HG02943 (cell line): ENCODE results near the gene PCDHGB1.
"Not testable (repeated sequence)": the region's sequence is repeated elsewhere in the genome, so short reads cannot be mapped to it uniquely, and the experiment has no call there.

Experiments used
- ATAC-seq: cut with Tn5 transposase; IDR thresholded peaks from one replicate; pipeline ENCODE4 v1.9.1; 2021; ENCODE audit warnings: mild to moderate bottlenecking, low read depth, moderate library complexity; ENCODE audit not compliant: unreplicated experiment

The PCDHGB1 gene

DNA sequence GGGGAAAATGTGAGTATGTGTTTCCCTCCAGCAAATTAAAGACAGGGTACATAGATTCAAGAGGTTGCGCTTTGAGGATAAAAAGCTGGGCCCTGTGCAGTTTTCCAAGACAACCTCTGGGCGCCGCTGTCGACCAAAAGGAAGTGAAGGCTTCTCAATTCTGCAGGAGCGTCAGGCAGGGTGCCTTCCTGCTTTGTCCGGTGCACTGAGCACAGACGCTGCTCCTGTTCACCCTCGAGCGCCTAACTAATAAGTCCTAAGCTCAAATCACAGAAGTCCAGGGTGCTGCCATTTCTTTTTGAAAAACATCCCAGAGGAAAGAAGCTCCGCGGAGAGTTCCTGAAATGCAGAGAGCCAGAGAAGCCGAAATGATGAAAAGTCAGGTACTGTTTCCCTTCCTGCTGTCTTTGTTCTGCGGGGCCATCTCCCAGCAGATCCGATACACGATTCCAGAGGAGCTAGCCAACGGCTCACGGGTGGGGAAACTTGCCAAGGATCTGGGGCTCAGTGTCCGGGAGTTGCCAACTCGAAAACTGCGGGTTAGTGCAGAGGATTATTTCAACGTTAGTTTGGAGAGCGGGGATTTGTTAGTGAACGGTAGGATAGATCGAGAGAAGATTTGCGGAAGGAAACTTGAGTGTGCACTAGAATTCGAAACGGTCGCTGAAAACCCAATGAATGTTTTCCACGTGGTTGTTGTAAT, at the start of gene PCDHGB1:
Gene PCDHGB1, plus strand, starts transcription at position 183 of the 703 bp plus-strand sequence. Its CDS starts 162 bp downstream, at position 345.
- no peak for ATAC-seq

GRCh38 chr5:141303756-141304155, 46.1 kb upstream of the PCDHGB1 start, which contains the start of gene SLC25A2:
Gene SLC25A2 (minus strand): TSS chr5:141304049. CDS start chr5:141303865, 184 bp downstream.
- no peak for ATAC-seq

DNA sequence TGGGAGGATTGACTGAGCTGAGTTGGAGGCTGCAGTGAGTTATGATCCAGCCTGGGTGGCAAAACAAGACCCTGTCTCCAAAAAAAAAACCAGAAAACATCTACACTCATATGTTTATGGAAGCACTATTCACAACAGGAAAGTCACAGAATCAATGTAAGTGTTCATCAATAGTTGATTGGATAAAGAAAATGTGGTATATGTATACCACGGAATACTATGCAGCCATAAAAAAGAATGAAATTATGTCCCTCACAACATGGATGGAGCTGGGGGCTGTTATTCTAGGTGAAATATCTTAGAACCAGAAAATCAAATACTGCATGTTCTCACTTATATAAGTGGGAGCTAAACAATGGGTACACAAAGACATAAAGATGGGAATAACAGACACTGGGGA, 43.3 kb upstream of the PCDHGB1 start:
- no peak for ATAC-seq

- ATAC-seq, result no peak
These were observed 36.2 kb upstream of the PCDHGB1 start for GRCh38 chr5:141313711-141314110.

- not testable (repeated sequence) for ATAC-seq
These were observed 32.9 kb upstream of the PCDHGB1 start for GRCh38 chr5:141316963-141317362.

- no peak for ATAC-seq
These were observed 30.7 kb upstream of the PCDHGB1 start for GRCh38 chr5:141319202-141319601.

- ATAC-seq, result no peak
These were observed 30.2 kb upstream of the PCDHGB1 start for GRCh38 chr5:141319699-141320098.

DNA sequence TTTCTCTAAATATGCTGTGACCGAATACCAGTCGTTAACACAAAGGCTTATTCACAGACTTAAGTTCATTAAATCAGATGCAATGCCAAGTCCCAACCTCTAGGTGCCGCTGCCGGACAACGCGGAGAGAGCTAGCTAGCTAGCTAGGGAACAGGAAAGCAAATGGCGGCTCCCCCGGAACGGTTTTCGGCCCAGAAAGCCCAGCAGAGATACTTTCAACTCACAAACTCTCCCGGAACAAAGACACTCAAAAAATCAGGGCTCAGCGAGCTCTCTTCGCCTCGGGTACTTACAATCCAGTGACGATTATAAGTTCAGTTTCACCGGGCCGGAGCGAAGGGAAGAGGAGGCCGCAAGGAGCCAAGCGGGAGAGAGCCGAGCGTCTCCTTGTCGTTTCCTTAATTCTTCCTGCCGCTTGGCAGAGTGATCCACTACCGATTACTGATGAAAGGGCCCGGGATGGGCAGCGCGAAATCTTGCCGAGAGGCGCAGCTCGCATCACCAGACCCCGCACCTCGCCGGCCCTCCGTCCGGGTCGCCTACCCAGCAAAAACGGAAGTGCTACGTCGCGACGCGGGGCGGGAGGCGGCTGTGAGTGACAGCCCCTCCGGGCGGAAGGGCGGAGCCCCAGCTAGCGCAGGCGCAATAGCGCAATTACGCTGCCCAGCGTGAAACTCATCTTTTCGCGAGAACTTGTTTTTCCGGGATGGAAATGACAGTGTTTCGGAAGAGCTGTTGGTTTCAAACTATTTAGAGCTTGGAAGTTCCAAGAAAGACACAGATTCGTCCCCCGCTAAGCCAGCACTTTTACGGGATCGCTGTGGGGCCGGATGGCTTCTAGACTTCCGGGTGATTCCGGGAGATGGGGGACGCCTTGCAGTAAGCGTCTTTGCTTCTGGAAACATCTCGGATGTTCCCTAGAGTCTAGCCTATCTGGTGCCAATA, 29.4 kb upstream of the PCDHGB1 start, which contains the start of gene TAF7:
Gene TAF7, minus strand, starts transcription at position 560 of the 945 bp plus-strand sequence. CDS start 740 bp downstream, outside the sequence.
- peak; percentile 95 for ATAC-seq

DNA sequence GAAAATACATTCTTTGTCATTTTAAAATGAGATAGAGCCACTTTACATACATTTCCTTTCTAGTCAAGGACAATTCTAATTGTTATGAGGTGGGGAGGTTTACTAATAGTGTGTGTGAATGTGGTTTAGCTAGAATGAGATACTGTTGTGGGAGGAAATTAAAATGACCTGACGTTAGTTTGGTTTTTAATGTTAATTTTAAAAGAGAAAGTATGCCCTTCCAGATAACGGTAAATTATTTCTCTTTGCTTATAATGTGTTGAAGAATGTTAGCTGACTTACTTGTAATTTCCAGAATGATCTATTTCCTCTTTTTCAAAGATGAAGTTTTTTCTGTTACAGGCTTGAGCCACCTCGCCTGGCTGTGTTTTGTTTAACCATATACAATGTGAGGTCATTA, 27.6 kb upstream of the PCDHGB1 start:
- no peak for ATAC-seq

- peak; percentile 80 for ATAC-seq
These were observed 23.6 kb upstream of the PCDHGB1 start for GRCh38 chr5:141326088-141326854.

- ATAC-seq, result no peak
These were observed 21.7 kb upstream of the PCDHGB1 start for GRCh38 chr5:141328231-141328630.

DNA sequence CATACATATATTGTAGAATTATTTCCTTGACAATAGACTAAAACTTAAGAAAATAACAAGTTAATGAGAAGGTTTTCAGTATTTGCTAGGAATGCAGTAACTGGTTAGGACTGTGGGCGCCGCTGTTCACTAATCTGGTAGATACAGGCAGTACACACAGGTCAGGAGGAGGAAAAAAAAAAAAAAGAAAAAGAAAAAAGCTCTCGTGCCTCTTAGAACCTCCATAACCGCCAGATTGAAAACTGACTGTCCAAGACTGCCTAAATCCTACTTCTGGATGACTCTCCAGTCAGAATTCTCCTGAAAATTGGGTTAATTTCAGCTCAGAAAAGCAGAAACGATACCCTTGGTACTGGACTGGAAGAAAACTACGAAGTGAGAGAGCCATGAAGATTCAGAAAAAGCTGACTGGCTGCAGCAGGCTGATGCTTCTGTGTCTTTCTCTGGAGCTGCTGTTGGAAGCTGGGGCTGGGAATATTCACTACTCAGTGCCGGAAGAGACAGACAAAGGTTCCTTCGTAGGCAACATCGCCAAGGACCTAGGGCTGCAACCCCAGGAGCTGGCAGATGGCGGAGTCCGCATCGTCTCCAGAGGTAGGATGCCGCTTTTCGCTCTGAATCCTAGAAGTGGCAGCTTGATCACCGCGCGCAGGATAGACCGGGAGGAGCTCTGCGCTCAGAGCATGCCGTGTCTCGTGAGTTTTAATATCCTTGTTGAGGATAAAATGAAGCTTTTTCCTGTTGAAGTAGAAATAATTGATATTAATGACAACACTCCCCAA, 19.4 kb upstream of the PCDHGB1 start, which contains the start of gene PCDHGA1:
Gene PCDHGA1, plus strand, starts transcription at position 216 of the 782 bp plus-strand sequence.
- ATAC-seq, result no peak

DNA sequence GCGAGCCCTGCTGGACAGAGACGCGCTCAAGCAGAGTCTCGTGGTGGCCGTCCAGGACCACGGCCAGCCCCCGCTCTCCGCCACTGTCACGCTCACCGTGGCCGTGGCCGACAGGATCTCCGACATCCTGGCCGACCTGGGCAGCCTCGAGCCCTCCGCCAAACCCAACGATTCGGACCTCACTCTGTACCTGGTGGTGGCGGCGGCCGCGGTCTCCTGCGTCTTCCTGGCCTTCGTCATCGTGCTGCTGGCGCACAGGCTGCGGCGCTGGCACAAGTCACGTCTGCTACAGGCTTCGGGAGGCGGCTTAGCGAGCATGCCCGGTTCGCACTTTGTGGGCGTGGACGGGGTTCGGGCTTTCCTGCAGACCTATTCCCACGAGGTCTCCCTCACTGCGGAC, 17.3 kb upstream of the PCDHGB1 start:
- ATAC-seq, result not testable (repeated sequence)

GRCh38 chr5:141338538-141339306, 11.2 kb upstream of the PCDHGB1 start, which contains the start of gene PCDHGA2:
Gene PCDHGA2 (plus strand): TSS chr5:141338760.
- no peak for ATAC-seq

GRCh38 chr5:141340781-141341354, 9.0 kb upstream of the PCDHGB1 start:
- ATAC-seq, result not testable (repeated sequence)

- ATAC-seq, result no peak
These were observed 7.1 kb upstream of the PCDHGB1 start for GRCh38 chr5:141342773-141343172.

GRCh38 chr5:141343242-141343952, 6.5 kb upstream of the PCDHGB1 start, which contains the start of gene PCDHGA3:
Gene PCDHGA3 (plus strand): TSS chr5:141343829. CDS start chr5:141344034, 205 bp downstream.
- no peak for ATAC-seq
